Ureter (tissue), 1 donor: Measurements from ENCODE around the gene ZNF148. TPM values are rescaled to one million over a fixed set of nuclear protein-coding genes. Genes with fewer than 3 reads are reported as not detected.
"Not testable (repeated sequence)": the region's sequence is repeated elsewhere in the genome, so short reads cannot be mapped to it uniquely, and the experiment has no call there.

Experiments used
- DNase-seq: peaks from one replicate; pipeline ENCODE4 v3.0.0-alpha.2; 2020; ENCODE audit warnings: low spot score
- total RNA-seq: library from RNA; stranded (reverse); gene quantifications from one replicate; pipeline ENCODE4 v1.2.4, GENCODE V29; 2023
- donor health status: DM: yes; HTN: yes; CAD: no.

The ZNF148 gene
- total RNA-seq, 1 donor from 2014 or later: 50.2 TPM

DNA sequence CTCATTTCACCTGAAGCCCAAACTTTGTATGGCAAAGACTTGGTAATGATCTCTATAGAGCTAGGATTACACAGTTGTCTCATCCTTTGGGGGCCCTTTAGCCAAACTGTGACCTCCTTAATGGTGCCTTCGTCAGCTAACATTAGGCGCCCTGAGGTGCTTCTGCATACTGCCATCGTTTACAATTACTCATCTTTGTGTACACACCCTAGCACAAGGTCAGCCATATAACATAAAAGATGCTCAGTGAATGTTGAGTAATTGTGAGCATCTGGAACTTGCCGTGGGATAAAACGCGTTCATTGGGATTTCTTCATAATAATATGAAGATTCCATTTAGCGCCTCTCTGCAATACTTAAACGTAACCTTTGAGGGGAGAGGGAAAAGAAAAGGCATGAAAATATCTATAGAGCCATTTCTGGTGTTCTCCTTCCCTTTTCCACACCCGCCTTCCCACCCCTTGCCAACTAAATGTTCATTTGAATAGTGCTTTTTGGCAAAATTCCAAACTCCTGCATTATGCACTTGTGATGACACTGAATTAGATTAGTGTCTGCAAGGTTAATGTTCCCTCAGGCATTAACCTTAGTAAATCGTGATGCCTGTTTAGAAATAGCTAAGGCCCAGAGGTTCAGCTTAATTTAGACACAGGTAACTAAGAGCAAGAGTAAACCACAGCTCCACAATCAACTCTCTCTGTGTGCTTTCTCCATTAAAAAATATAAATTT lies 990 bp upstream of the ZNF148 start:
- DNase-seq: no peak

DNA sequence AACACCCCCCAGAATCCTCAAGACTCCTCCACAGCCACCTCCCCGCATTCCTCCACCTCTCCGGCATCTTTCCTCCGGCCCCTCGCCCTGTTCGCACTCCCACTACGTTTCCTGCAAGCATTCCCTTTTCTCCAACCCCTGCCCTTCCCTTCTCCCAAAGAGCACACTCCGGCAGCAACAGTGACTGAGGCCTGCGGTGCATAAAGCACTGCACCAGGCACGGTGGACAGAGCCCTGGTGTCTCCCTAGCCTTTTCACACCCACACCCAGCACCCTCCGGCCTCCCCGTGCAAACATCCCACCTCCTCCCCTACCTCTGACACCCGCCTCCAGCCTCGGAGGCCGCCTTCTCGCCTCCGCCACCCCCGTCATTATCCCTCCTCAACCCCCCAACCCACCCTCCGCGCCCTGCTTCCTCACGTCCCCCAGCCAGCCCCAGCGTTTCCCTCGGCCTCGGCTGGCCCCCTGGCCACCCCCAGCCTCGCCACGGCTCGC lies 577 bp downstream of the ZNF148 start:
- peak; percentile 55 for DNase-seq

DNA sequence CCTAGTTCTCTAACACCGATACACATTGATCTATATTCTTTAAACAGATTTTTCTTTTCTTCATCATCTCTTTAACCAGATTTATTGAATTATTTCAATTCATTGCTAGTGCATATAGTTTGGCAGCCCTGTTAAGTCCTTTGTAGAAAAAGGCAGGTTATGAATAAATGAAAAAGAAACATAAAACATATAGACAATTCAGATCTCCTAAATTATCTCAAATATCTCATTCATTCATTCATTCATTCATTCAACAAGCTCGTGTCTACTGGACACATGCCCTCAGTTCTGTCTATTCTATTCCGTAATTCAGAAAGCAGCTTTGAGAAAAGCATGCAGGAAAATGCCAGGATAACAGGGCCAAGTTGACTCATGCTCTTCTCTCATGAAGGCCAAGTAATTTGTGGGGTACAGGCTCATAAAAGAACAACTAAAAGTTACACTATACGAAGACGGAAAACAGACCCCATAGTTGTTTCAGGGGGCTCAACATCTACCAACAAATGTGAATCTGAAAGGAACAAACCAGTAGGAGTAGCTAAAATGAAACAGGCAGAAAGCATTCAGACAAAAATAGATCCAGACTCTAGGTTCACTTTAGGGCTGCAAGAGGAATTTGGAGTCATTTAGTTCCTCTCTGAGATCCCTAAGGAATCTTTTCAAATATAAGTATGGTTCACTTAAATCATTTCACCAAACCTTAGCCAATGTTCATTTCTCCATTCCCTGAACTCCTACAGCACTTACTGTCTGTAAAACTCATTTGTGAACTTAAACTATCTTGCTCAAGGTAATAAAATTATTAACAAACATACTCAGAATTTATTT lies 7.5 kb downstream of the ZNF148 start:
- DNase-seq: no peak

DNA sequence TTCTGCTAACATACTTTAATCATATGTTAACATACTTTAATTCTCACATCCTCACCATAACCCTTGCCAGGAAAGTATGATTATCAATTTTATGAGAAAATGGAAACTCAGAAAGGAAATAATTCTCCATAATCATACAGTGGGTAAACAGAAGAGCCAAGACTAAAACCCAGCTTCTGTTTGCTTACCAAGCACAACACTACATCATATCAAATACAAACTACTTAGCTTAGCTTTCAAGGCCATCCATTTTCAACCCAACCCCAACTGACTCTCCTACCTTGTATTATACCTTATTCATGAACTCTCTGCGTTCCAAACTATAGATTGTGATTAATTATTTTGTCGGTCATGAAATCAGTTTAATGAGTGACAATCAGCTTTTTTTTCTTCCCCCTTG lies 9.0 kb downstream of the ZNF148 start:
- DNase-seq: no peak

DNA sequence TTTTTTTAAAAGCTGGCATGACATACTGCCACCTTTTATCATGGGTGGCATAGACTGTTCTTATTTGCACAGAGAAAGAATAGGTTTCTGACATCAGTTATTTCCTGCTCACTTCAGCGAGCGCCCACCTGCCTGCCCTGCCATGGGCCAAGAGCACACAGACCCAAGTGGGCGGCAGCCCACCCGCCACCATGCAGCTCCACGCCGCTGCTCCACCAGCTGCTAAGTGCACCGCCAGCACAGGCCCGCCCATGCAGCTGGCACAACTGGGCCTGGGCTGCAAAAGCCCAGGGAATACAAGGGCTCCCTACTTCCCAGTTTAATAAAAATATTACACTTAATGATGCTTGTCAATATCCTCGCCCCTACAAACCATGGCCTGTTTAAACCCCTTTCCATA lies 15.4 kb downstream of the ZNF148 start:
- no peak for DNase-seq

DNA sequence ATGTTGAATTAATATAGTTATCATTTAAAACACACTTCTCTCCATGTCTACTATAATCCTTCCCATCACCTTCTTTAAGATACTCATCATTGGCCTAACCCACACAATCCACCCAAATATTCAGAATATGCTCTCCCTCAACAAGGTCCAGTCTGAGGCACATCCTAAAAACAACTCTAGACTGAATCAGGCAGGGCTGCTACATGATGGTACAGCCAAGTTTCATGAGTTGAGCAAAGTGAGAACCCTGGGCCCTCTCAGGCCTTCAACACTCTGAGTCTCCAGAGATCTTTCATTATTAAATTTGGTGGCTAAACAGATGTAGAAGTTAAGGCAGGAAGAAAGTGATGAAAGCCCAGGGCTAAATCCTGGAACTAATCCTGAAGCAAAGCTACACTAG lies 16.2 kb downstream of the ZNF148 start:
- DNase-seq: no peak

DNA sequence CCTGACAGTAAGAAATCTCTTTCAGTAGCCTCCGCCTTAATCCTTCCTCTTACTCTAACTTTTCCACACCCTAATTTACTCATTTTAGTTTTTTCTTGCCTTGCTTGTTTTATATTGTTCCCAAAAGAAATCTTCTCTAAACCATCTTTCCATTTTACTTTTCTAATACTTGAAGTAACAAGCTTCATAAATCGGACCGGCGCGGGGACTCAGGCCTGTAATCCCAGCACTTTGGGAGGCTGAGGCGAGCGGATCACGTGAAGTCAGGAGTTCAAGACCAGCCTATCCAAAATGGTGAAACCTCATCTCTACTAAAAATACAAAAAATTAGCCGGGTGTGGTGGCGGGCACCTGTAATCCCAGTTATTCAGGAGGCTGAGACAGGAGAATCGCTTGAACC lies 17.3 kb downstream of the ZNF148 start:
- DNase-seq: no peak

DNA sequence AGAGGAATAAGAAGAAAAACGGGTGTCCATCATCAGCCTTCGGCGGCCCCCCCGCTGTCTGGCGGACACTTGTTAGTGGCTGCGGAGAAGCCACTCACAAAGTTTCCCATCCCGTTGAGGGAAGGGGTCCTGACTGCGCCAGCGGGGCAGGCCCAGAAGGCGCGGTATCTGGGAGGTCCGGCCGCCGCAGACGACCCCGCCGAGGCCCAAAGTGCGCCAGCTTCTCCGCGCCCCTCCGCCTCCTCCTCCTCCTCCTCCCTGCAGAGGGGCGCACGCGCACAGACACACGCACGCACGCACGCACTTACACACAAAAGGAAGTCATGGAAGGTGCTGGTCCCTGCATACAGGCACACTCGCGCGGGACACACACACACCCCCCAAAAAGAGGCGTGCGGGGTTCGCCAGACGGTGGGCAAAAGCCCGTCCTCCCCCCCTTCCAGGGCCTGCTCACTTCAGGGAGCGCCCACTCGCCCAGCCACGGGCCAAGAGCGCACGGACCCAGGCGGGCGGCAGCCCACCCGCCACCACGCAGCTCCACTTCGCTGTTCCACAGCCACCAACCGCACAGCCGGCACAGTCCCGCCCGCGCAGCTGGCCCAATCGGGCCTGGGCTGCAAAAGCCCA lies 18.0 kb downstream of the ZNF148 start:
- DNase-seq: peak; percentile 54

DNA sequence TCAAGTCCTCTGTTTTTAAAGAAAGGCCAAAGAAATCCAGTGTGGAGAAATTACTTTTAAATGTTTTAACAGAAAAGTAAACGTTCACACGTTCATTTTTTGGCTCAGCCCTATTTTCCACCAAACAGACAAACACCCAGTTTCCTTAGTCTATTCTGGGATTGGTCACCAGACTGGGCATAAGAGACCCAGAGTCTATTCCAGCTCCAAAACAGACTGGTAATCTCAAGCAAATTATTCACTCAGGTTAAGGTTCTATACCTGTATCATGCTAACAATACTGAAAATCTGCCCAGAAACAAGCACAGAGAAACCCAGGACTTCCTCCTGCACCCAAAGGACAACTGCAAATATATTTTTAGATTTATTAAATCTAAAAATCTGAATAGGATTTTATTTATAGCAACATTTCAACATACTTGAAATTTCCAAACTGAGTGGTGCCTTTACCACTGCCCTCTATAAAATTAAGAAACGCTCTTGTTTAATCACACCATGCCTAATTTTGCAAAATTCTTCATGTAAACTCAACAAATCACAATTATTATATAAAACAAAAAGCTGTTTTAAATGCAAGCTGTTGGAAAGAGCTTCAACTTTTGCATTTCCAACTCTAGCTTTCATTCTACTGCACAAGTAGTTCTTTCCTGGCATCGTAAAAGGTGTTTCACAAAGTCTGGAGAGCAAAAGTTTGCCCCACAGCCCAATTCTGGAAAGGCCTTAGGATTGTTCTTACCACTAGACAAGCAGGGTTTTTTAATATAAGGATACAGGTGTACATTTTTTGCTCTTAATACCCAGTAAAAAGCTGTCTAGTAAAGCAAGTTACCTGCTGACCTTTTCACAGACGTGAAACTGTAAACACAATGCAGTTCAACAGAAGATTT lies 18.7 kb downstream of the ZNF148 start:
- no peak for DNase-seq

DNA sequence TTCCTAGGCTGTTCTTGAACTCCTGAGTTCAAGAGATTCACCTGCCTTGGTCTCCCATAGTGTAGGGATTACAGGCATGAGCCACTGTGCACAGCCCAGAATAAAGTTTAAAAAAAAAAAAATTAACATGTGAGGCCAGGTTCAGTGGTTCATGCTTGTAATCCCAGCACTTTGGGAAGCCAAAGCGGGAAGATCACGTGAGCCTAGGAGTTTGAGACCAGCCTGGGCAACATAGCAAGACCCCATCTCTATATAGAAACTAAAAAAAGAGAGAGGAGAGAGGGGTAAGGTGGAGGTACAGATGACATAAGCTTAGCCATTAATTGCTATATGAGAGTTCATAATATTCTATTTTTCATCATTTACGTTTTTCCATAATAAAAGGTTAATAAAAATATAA lies 21.5 kb downstream of the ZNF148 start:
- no peak for DNase-seq

DNA sequence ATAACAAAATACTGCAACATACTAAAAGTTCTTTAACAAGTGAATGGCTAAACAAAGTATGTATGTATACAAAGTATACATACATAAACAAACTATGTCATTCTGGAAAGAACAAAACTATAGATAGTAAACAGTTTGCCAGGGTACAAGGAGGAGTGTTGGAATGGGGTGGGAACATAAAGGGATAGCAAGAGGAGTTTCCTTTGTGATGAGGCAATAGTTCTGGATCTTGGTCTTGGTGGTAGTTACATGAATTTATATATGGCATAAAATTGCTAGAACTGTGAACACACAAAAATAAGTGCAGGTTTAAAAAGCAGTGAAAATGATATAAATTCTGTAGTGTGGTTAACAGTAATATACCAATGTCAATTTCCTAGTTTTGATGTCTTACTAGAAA lies 22.0 kb downstream of the ZNF148 start:
- DNase-seq: no peak

DNA sequence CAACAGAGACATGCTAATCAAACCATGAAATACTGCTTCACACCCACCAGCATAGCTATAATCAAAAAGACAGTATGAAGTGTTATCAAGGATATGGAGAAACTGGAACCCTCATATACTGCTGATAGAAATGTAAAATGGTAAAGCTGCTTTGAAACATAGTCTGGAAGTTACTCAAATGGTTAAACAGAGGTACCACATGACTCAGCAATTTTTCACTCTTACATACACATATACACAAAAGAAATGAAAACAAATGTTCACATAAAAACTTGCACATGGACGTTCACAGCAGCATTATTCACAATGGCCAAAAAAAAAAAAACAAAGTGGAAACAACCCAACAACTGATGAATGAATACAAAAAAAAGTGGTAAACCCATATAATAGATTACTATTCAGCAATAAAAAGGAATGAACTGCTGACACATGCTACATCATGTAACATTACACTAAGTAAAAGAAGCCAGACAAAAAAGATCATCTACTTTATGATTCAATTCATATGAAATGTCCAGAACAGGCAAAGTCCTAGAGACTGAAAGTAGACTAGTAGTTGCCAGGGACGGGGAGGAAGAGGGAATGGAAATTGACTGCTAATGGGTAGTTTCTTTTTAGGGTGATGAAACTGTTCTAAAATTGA lies 23.2 kb downstream of the ZNF148 start:
- no peak for DNase-seq

DNA sequence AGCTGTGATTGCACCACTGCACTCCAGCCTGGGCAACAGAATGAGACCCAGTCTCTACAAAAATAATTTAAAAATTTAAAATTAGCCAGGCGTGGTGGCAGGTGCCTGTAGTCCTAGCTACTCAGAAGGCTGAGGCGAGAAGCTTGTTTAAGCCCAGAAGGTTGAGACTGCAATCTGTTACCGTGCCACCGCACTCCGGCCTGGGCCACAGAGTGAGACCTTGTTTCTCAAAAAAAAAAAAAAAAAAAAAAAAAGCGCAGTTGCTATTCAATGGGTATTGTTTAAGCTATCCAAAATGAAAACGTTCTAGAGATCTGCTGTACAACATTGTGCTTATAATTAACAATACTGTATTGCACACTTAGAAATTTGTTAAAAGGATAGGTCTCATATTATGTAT lies 24.0 kb downstream of the ZNF148 start:
- DNase-seq: no peak

DNA sequence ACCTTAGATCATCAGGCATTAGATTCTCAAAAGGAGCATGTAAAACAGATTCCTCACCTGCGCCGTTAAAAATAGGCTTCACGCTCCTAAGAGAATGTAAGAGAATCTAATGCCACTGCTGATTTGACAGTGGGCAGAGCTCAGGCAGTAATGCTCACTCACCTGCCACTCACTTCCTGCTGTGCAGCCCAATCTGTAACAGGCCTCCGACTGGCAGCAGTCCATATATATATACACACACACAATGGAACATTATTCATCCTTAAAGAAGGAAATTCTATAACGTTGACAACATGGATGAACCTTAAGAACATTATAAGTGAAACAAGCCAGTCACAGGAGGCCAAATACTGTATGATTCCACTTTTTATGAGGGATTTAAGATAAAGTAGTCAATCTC lies 24.5 kb downstream of the ZNF148 start:
- DNase-seq: no peak

DNA sequence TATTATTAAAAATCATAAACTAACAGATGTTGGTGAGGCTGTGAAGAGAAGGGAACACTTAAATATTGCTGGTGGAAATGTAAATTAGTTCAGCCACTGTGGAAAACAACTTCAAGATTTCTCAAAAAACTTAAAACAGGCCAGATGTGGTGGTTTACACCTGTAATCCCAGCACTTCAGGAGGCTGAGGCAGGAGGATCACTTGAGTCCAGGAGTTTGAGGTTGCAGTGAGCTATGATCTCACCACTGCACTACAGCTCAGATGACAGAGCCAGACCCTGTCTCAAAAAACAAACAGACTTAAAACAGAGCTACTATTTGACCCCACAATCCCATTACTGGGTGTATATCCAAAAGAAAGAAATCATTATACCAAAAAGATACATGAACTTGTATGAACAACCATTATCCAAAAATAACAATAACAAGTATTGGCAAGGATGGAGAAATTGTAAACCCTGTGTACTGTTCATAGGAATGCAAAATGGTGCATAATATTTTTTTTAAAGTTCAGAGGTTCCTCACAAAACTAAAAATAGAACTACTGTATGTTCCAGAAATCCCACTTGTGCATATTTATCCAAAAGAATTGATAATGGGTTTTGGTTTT lies 25.5 kb downstream of the ZNF148 start:
- DNase-seq: no peak

DNA sequence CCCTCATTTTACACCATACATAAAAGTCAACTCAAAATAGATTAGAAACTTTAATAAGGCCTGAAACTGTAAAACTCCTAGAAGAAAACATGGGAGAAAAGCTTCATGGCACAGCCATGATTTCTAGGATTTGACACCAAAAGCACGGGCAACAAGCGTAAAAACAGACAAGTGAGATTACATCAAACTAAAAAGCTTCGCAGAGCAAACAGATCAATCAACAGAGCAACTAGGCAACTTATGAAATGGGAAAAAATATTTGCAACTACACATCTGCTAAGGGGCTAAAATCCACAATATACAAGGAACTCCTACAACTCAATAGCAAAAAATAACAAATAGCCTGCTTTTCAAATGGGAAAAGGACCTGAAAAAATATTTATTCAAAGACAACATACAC lies 26.1 kb downstream of the ZNF148 start:
- DNase-seq: no peak

DNA sequence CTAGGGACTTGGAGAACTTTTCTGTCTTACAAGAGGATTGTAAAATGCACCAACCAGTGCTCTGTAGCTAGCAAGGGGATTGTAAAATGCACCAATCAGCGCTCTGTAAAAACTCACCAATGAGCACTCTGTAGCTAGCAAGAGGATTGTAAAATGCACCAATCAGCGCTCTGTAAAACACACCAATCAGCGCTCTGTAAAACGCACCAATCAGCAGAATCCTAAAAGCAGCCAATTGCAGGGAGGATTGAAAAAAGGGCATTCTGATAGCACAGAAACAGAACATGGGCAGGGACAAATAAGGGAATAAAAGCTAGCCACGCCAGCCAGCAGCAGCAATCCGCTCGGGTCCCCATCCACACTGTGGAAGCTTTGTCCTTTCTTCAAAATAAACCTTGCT lies 31.8 kb downstream of the ZNF148 start:
- not testable (repeated sequence) for DNase-seq

DNA sequence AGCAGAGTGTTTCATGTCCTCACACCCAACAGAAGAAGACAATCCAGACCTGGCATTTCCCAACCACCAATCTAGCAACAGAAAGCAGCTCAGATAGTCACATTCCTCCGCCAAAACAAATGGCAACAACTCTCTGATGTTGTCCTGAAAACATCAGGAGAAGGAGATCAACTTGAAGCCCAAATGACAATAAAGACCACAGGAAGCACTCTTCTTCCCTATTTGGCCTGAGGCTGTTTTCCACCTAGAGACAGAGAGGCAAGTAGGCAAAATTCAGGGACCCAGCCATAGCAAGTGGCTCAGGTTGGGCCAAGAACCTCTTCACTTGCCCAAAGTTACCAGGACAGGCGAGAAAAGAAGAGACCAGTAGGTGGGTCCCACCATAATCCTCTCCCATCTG lies 35.0 kb downstream of the ZNF148 start:
- no peak for DNase-seq

DNA sequence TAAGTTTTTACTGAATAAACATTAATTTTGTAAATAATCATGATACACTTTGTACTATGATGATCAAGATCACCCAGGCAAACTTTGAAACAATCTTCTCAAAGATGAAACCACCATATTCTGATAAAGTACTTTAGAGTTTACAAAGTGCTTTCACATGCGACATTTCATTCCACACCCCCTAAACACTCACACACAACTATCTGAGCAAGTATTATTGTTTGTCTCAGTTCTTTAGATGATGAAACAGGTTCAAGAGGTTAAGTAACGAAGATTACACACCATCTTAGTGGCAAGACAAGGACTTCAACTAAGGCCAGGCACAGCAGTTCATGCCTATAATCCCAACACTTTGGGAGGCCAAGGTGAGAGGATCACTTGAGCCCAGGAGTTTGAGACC lies 37.6 kb downstream of the ZNF148 start:
- DNase-seq: no peak

DNA sequence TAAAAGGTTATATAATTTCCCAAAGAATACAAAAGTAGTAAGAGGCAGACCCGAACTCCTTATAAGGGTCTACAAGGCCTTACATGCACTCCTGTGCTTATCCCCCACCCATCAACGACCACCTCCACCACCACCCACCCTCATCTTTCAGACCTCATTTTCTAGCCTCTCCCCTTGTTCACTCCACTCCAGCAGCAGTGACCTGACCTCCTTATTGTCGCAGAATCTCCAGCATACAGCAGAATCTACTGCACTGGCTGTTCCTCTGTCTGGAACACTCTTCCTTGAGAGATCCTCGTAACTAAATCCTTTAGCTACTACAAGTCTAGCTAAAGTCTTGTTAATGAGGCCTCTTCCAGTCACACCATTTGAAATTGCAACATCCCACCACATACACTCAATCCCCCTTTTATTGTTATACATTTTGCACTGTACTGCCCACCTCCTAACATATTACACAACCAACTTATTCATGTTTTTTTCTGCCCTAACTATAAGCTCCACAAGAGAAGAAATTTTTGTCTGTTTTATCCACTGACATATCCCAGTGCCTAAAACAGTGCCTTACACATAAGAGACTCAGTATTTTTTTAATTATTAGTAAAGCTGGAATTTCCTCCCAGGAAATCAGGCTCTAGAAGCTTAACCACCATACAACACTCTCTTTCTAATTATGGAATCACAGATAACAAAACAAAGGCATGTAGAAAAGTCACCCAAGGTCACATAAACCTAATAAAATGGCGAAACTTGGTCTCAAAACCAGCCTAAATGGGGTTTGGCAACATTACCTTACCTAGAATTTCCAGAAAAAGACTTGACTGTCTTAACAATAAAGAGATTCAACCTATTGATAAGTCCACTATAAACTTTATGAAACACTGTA lies 40.2 kb downstream of the ZNF148 start:
- no peak for DNase-seq
